ENCODE results near the gene ABCA4. TPM values are rescaled to one million over a fixed set of nuclear protein-coding genes. Genes with fewer than 3 reads are reported as not detected.

The ABCA4 gene
- total and polyA plus RNA-seq, 2 donors (not counting 3 experiments of a cell fraction or from before 2014, with no cell fraction given) = 2.3 to 4.9 TPM

DNA sequence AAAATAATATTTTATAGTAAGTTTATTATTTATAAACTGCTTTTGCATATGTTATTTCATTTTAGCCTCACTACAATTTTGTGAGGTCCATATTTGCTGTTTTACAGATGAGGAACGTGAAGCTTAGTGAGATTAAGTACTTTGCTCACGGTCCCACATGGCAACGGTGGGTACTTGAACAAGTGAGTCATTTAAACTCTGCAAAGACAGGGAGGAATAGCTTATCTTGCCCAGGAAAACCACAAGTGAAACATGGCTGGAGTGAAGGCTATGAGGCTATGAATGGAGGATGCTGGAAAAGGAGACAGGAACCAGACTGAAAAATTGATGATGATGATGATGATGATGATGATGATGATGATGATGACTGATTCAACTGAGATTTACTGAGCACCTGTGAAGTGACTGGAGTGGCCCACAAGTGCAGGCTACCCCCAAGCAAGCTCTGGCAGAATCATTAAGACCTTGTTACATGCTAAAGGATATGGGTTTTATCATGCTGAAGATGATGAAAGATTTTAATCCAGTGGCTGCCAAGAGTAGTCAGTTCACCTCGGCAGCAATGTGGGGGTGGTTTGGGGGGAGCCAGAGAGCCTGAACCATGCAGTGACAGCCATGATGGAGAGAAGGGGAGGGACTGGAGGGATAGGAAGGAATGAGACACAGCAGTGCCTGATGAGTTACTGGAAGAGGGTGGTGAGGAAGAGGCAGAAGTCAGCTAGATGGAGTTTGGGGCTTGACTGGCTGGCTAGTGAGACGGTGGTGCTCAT is 1.4 kb upstream of the ABCA4 start:
- DNase-seq (ENCODE audit: low read depth, low spot score) = peak; percentile 39
- Histone ChIP-seq H3K27ac (ENCODE audit: insufficient read depth, low read depth, low read length) (no peak overlapping the region), H3K9ac (replicated peaks; ENCODE audit: extremely low read depth, insufficient read depth, low read length) (no peak overlapping the region), H3K27me3 (ENCODE audit: control insufficient read depth in 2 of 2, insufficient read depth in 2 of 2, low read length in 2 of 2) (no peaks in the 10 kb centered on the region), H3K9me1 (replicated peaks; ENCODE audit: control insufficient read depth, extremely low read depth, insufficient read depth, low read length) (no peaks in the 10 kb centered on the region), H4K20me1 (replicated peaks; ENCODE audit: control insufficient read depth, extremely low read depth, insufficient read depth, low read length) (no peaks in the 10 kb centered on the region), H2AFZ (ENCODE audit: low read depth, low read length) (no peak overlapping the region), H3K36me3 (ENCODE audit: control insufficient read depth in 2 of 2, extremely low read depth in 1 of 2, insufficient read depth in 2 of 2, low read length in 2 of 2) (no peaks in the 10 kb centered on the region), H3K79me2 (ENCODE audit: control insufficient read depth, insufficient read depth, low read length) (no peaks in the 10 kb centered on the region), H3K9me3 (replicated peaks; ENCODE audit: control insufficient read depth, insufficient read depth, low read length) (no peaks in the 10 kb centered on the region), H3K4me2 (ENCODE audit: insufficient read depth, low read length) (no peak overlapping the region), H3K4me3 (replicated peaks in 1 of 3; ENCODE audit: insufficient read depth in 1 of 3, low read depth in 1 of 3, low read length in 3 of 3) (no peak overlapping the region), H3K4me1 (ENCODE audit: control insufficient read depth, extremely low read depth, insufficient read depth, low read length) (peaks cover 13% of the 10 kb centered on the region)
- intact Hi-C loops (cut with micrococcal nuclease) = no loop called here
- ChIA-PET POLR2A (no interaction called here), CTCF (interaction anchor here (0.6 to 2.7 kb wide), 10 partner anchors 9 to 222 kb away, joined by 3 to 13 read pairs (median 4); no protein-coding TSS in a partner anchor)
- dilution Hi-C loops (cut with MboI; ENCODE audit: extremely low pct_ligation_motif_present, low sequenced_read_pairs) = no loop called here
- TF ChIP-seq MYC (IDR thresholded peaks at IDR 0.05; ENCODE audit: low read depth, low read length) (no peak), GATA2 (IDR thresholded peaks at IDR 0.05; ENCODE audit: insufficient read depth, insufficient read length, low read depth, low read length) (peak; percentile 74), FOS (IDR thresholded peaks at IDR 0.05; ENCODE audit: borderline replicate concordance, insufficient read depth, low read length) (peak; percentile 59)
- no TSS peak for BruUV-seq (replicated peaks)
- FAIRE-seq = peak; percentile 63

DNA sequence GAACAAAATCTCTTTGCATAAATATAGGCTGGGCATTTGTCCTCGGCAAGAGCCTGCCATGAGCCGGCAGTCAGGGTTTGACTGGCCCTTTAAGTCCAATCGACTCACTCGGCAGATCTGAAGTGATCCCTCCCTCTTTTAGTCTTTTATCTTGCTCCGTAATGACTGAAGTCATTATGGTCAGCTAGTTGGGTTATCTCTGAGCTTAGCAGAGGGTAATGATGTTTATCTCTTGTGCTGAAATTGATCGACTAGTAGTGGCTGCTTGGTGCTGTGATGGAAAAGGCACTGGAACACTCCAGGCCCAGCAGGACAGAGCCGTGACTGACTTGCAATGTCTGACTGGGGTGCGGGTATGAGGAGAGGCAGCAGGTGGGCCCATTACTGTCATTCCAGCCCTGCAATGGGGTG is 468 bp upstream of the ABCA4 start:
- Histone ChIP-seq H3K79me2 (ENCODE audit: control insufficient read depth, insufficient read depth, low read length) (no peaks in the 10 kb centered on the region), H3K4me3 (replicated peaks in 1 of 3; ENCODE audit: insufficient read depth in 1 of 3, low read depth in 1 of 3, low read length in 3 of 3) (no peak overlapping the region), H3K27ac (ENCODE audit: insufficient read depth, low read depth, low read length) (no peak overlapping the region), H3K36me3 (ENCODE audit: control insufficient read depth in 2 of 2, extremely low read depth in 1 of 2, insufficient read depth in 2 of 2, low read length in 2 of 2) (no peaks in the 10 kb centered on the region), H3K9me1 (replicated peaks; ENCODE audit: control insufficient read depth, extremely low read depth, insufficient read depth, low read length) (no peaks in the 10 kb centered on the region), H3K4me1 (ENCODE audit: control insufficient read depth, extremely low read depth, insufficient read depth, low read length) (peaks cover 4% of the 10 kb centered on the region), H3K9ac (replicated peaks; ENCODE audit: extremely low read depth, insufficient read depth, low read length) (no peak overlapping the region), H2AFZ (ENCODE audit: low read depth, low read length) (no peak overlapping the region), H4K20me1 (replicated peaks; ENCODE audit: control insufficient read depth, extremely low read depth, insufficient read depth, low read length) (no peaks in the 10 kb centered on the region), H3K9me3 (replicated peaks; ENCODE audit: control insufficient read depth, insufficient read depth, low read length) (no peaks in the 10 kb centered on the region), H3K4me2 (ENCODE audit: insufficient read depth, low read length) (no peak overlapping the region), H3K27me3 (ENCODE audit: control insufficient read depth in 2 of 2, insufficient read depth in 2 of 2, low read length in 2 of 2) (no peaks in the 10 kb centered on the region)
- intact Hi-C loops (cut with micrococcal nuclease) (no loop called here), dilution Hi-C loops (cut with MboI; ENCODE audit: extremely low pct_ligation_motif_present, low sequenced_read_pairs) (no loop called here)
- no peak for FAIRE-seq
- ChIA-PET POLR2A (no interaction called here), CTCF (interaction anchor here (1.1 to 2.7 kb wide), 4 partner anchors 12 to 82 kb away, joined by 3 to 13 read pairs (median 4); no protein-coding TSS in a partner anchor)
- TF ChIP-seq POLR2AphosphoS5 (IDR thresholded peaks at IDR 0.05; ENCODE audit: insufficient read depth, low read depth, low read length) (no peak), POLR2A (IDR thresholded peaks at IDR 0.05; ENCODE audit: low read depth, low read length) (no peak), EZH2 (IDR thresholded peaks at IDR 0.05; ENCODE audit: borderline replicate concordance, low read depth, low read length, severe bottlenecking) (no peak), JUN (IDR thresholded peaks at IDR 0.05; ENCODE audit: borderline replicate concordance, insufficient read depth, insufficient read length, low read depth) (no peak), GATA2 (IDR thresholded peaks at IDR 0.05; ENCODE audit: insufficient read depth, insufficient read length, low read depth, low read length) (no peak), FOS (IDR thresholded peaks at IDR 0.05; ENCODE audit: borderline replicate concordance, insufficient read depth, low read length) (no peak), MYC (IDR thresholded peaks at IDR 0.05; ENCODE audit: low read depth, low read length) (no peak)
- TF ChIP-seq, protein P1, sequence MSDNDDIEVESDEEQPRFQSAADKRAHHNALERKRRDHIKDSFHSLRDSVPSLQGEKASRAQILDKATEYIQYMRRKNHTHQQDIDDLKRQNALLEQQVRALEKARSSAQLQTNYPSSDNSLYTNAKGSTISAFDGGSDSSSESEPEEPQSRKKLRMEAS (IDR thresholded peaks at IDR 0.05; ENCODE audit: insufficient read depth, insufficient read length) = no peak
- TF ChIP-seq, protein P2, sequence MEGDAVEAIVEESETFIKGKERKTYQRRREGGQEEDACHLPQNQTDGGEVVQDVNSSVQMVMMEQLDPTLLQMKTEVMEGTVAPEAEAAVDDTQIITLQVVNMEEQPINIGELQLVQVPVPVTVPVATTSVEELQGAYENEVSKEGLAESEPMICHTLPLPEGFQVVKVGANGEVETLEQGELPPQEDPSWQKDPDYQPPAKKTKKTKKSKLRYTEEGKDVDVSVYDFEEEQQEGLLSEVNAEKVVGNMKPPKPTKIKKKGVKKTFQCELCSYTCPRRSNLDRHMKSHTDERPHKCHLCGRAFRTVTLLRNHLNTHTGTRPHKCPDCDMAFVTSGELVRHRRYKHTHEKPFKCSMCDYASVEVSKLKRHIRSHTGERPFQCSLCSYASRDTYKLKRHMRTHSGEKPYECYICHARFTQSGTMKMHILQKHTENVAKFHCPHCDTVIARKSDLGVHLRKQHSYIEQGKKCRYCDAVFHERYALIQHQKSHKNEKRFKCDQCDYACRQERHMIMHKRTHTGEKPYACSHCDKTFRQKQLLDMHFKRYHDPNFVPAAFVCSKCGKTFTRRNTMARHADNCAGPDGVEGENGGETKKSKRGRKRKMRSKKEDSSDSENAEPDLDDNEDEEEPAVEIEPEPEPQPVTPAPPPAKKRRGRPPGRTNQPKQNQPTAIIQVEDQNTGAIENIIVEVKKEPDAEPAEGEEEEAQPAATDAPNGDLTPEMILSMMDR (IDR thresholded peaks at IDR 0.05; ENCODE audit: extremely low read depth in 1 of 2, insufficient read depth in 1 of 2, low read depth in 1 of 2, low read length in 2 of 2) = no peak
- no peak for DNase-seq (ENCODE audit: low read depth, low spot score)
- no TSS peak for BruUV-seq (replicated peaks)

Data from endothelial cell of umbilical vein (primary cell).